Endothelial cell of umbilical vein (primary cell): ENCODE measurements around the gene VEPH1. TPM values are rescaled to one million over a fixed set of nuclear protein-coding genes. Genes with fewer than 3 reads are reported as not detected.

ENCODE experiments used
- BruUV-seq: library from RNA; stranded (reverse); fragments of 400-500 nt; replicated peaks from 2 replicates; lab custom pipeline; 2021; lab: Mats Ljungman, UMichigan
- CTCF ChIA-PET: fragments of 300-600, 350-600 bp; sonication (Branson Sonifier 250); formaldehyde crosslinking; loops from one replicate; lab custom pipeline; 2021; ENCODE audit warnings: antibody characterized with exemption, inconsistent platforms; lab: Charles Lee
- POLR2A ChIA-PET: fragments of 300-600, 350-600 bp; sonication (Branson Sonifier 250); formaldehyde crosslinking; loops from one replicate; lab custom pipeline; 2021; ENCODE audit warnings: antibody characterized with exemption, inconsistent platforms; lab: Charles Lee
- DNase-seq: peaks from one replicate; pipeline ENCODE4 v3.0.0-alpha.2; 2011; ENCODE audit warnings: low read depth, low spot score
- FAIRE-seq: peaks from 2 replicates; lab custom pipeline; 2011; peaks lifted over from hg19 to GRCh38; lab: Jason Lieb, UNC
- H2AFZ ChIP-seq: 2 replicates; pipeline ENCODE4 v1.6.0; 2012; ENCODE audit warnings: low read depth, low read length, control low read depth, inconsistent platforms
- H3K27ac ChIP-seq: 2 replicates; pipeline ENCODE4 v1.5.1; 2011; ENCODE audit warnings: low read depth, mild to moderate bottlenecking, control low read depth, low read length, moderate library complexity; ENCODE audit not compliant: insufficient read depth
- H3K27me3 ChIP-seq, 2 experiments: 2 replicates each; pipeline versions ENCODE4 v1.6.0 to v1.6.1; 2011; ENCODE audit warnings: low read length in 2 of 2, mixed read lengths in 1 of 2; ENCODE audit not compliant: control insufficient read depth in 2 of 2, insufficient read depth in 2 of 2
- H3K36me3 ChIP-seq, 2 experiments: 2 replicates in 1 of 2; 3 replicates in 1 of 2; pipeline ENCODE4 v1.5.1; 2011; ENCODE audit warnings: low read length in 2 of 2, mild to moderate bottlenecking in 1 of 2, moderate library complexity in 1 of 2; ENCODE audit not compliant: control insufficient read depth in 2 of 2, insufficient read depth in 2 of 2; ENCODE audit errors: extremely low read depth in 1 of 2
- H3K4me1 ChIP-seq: 3 replicates; pipeline ENCODE4 v1.5.1; 2011; ENCODE audit warnings: mild to moderate bottlenecking, low read length; ENCODE audit not compliant: control insufficient read depth, insufficient read depth; ENCODE audit errors: extremely low read depth
- H3K4me2 ChIP-seq: 2 replicates; pipeline ENCODE4 v1.6.1; 2011; ENCODE audit warnings: low read length, control low read depth, mixed read lengths; ENCODE audit not compliant: insufficient read depth
- H3K4me3 ChIP-seq, 3 experiments: fragments of 200-600 bp in 1 of 3; sonication (generic), shearing (Covaris generic) in 1 of 3; replicated peaks in 1 of 3; 2 replicates each; pipeline ENCODE4 v1.5.1; 2011 to 2016; ENCODE audit warnings: control low read depth in 3 of 3, low read length in 3 of 3, mild to moderate bottlenecking in 2 of 3, inconsistent platforms in 1 of 3, low read depth in 1 of 3, moderate library complexity in 1 of 3; ENCODE audit not compliant: insufficient read depth in 1 of 3
- H3K79me2 ChIP-seq: 2 replicates; pipeline ENCODE4 v1.6.0; 2012; ENCODE audit warnings: low read length, inconsistent platforms; ENCODE audit not compliant: control insufficient read depth, insufficient read depth
- H3K9ac ChIP-seq: replicated peaks from 2 replicates; pipeline ENCODE3; 2011; ENCODE audit warnings: low read length, control low read depth; ENCODE audit not compliant: insufficient read depth; ENCODE audit errors: extremely low read depth
- H3K9me1 ChIP-seq: replicated peaks from 3 replicates; pipeline ENCODE4 v1.6.0; 2011; ENCODE audit warnings: mild to moderate bottlenecking, low read length; ENCODE audit not compliant: control insufficient read depth, insufficient read depth; ENCODE audit errors: extremely low read depth
- H3K9me3 ChIP-seq: replicated peaks from 2 replicates; pipeline ENCODE4 v1.5.1; 2012; ENCODE audit warnings: low read length, inconsistent platforms; ENCODE audit not compliant: control insufficient read depth, insufficient read depth
- H4K20me1 ChIP-seq: replicated peaks from 2 replicates; pipeline ENCODE3; 2011; ENCODE audit warnings: mild to moderate bottlenecking, low read length; ENCODE audit not compliant: control insufficient read depth, insufficient read depth; ENCODE audit errors: extremely low read depth
- CTCF ChIP-seq, 2 donors: IDR thresholded peaks; 1 replicate in 1 of 2; 2 replicates in 1 of 2; pipeline ENCODE4 v1.5.1; 2011; ENCODE audit warnings: low read length in 2 of 2, mild to moderate bottlenecking in 2 of 2, moderate library complexity in 2 of 2, control low read depth in 1 of 2, inconsistent platforms in 1 of 2, low read depth in 1 of 2; ENCODE audit not compliant: insufficient read depth in 1 of 2; ENCODE audit errors: extremely low read depth in 1 of 2
- EZH2 ChIP-seq: IDR thresholded peaks from 2 replicates; pipeline ENCODE4 v1.6.1; 2012; ENCODE audit warnings: borderline replicate concordance, low read depth, mild to moderate bottlenecking, moderate library complexity, low read length, inconsistent platforms; ENCODE audit not compliant: severe bottlenecking
- FOS ChIP-seq: IDR thresholded peaks from 2 replicates; pipeline ENCODE4 v1.6.1; 2011; ENCODE audit warnings: mild to moderate bottlenecking, low read length, moderate library complexity, borderline replicate concordance; ENCODE audit not compliant: insufficient read depth
- GATA2 ChIP-seq: IDR thresholded peaks from 2 replicates; pipeline ENCODE4 v1.7.0; 2011; ENCODE audit warnings: low read depth, mild to moderate bottlenecking, moderate library complexity, mixed read lengths, low read length; ENCODE audit not compliant: insufficient read length, insufficient read depth
- JUN ChIP-seq: IDR thresholded peaks from 2 replicates; pipeline ENCODE4 v1.6.1; 2011; ENCODE audit warnings: borderline replicate concordance, low read depth; ENCODE audit not compliant: insufficient read length, insufficient read depth
- MAX ChIP-seq: IDR thresholded peaks from 2 replicates; pipeline ENCODE4 v1.6.1; 2011; ENCODE audit not compliant: insufficient read depth, insufficient read length
- MYC ChIP-seq: IDR thresholded peaks from one replicate; pipeline ENCODE4 v1.6.1; 2011; ENCODE audit warnings: mild to moderate bottlenecking, low read depth, low read length
- POLR2A ChIP-seq: IDR thresholded peaks from 2 replicates; pipeline ENCODE4 v1.6.1; 2012; ENCODE audit warnings: low read depth, mild to moderate bottlenecking, control low read depth, low read length
- POLR2AphosphoS5 ChIP-seq: IDR thresholded peaks from 2 replicates; pipeline ENCODE4 v1.6.1; 2012; ENCODE audit warnings: low read depth, mild to moderate bottlenecking, control low read depth, low read length, moderate library complexity; ENCODE audit not compliant: insufficient read depth
- dilution Hi-C: fragments of 300-500 bp; cut with MboI; formaldehyde crosslinking; loops from one replicate; pipeline ENCODE4 v1.15.0; 2019; ENCODE audit warnings: low sequenced_read_pairs; ENCODE audit not compliant: extremely low pct_ligation_motif_present
- intact Hi-C: fragments of 100-400 bp; cut with micrococcal nuclease; formaldehyde crosslinking; loops from one replicate; pipeline ENCODE4 v1.10.0; 2022
- polyA plus RNA-seq, 4 experiments: library from polyadenylated mRNA; depleted of rRNA in 3 of 4; stranded (reverse) in 3 of 4; unstranded in 1 of 4; fragments of >200 nt; gene quantifications; 2 replicates each; pipeline versions ENCODE4 v1.2.1 to v1.2.3, GENCODE V29; 2011 to 2012; ENCODE audit warnings: missing spikeins in 1 of 4
- total RNA-seq: library from RNA; stranded (reverse); gene quantifications from 2 replicates; pipeline ENCODE4 v1.2.3, GENCODE V29; 2021

VEPH1 gene
- total and polyA plus RNA-seq, 2 donors (not counting 3 experiments of a cell fraction or from before 2014, with no cell fraction given): 42.9 to 136 TPM

- H3K9ac ChIP-seq: no peak overlapping the region
- H3K27me3 ChIP-seq: no peaks in the 10 kb centered on the region
- H3K27ac ChIP-seq: no peak overlapping the region
- dilution Hi-C loops: no loop called here
- POLR2A ChIA-PET: no interaction called here
- TF ChIP-seq GATA2: no peak
- no peak for TF ChIP-seq POLR2AphosphoS5
- no peak for TF ChIP-seq JUN
- TF ChIP-seq FOS: no peak
- TF ChIP-seq EZH2: no peak
- TF ChIP-seq MYC: no peak
- no peak for TF ChIP-seq CTCF (IDR thresholded peaks at IDR 0.05; ENCODE audit: extremely low read depth in 1 of 2, insufficient read depth in 1 of 2, low read depth in 1 of 2, low read length in 2 of 2)
- TF ChIP-seq POLR2A: no peak
- TF ChIP-seq MAX: no peak
- H2AFZ ChIP-seq: no peak overlapping the region
- no peak for FAIRE-seq
- BruUV-seq: no TSS peak
- H3K4me1 ChIP-seq: peaks cover 17% of the 10 kb centered on the region
- H3K79me2 ChIP-seq: no peaks in the 10 kb centered on the region
- intact Hi-C loops: no loop called here
- CTCF ChIA-PET: interaction anchor here (1.1 to 1.7 kb wide), 2 partner anchors 37 to 57 kb away, joined by 3 read pairs; no protein-coding TSS in a partner anchor
- no peak for DNase-seq
- H3K9me3 ChIP-seq: no peaks in the 10 kb centered on the region
- no peaks in the 10 kb centered on the region for H3K36me3 ChIP-seq
- no peaks in the 10 kb centered on the region for H4K20me1 ChIP-seq
- H3K9me1 ChIP-seq: no peaks in the 10 kb centered on the region
- no peak overlapping the region for H3K4me3 ChIP-seq
- no peak overlapping the region for H3K4me2 ChIP-seq
These were observed 110.1 kb downstream of the VEPH1 start for GRCh38 chr3:157393113-157393512.
